ENCODE data around the gene BCL3.

The BCL3 gene

GRCh38 chr19:44788971-44789370, 40.5 kb downstream of the BCL3 start:
- no peak for DNase-seq (ENCODE audit: low spot score)
- TF ChIP-seq, protein P1, sequence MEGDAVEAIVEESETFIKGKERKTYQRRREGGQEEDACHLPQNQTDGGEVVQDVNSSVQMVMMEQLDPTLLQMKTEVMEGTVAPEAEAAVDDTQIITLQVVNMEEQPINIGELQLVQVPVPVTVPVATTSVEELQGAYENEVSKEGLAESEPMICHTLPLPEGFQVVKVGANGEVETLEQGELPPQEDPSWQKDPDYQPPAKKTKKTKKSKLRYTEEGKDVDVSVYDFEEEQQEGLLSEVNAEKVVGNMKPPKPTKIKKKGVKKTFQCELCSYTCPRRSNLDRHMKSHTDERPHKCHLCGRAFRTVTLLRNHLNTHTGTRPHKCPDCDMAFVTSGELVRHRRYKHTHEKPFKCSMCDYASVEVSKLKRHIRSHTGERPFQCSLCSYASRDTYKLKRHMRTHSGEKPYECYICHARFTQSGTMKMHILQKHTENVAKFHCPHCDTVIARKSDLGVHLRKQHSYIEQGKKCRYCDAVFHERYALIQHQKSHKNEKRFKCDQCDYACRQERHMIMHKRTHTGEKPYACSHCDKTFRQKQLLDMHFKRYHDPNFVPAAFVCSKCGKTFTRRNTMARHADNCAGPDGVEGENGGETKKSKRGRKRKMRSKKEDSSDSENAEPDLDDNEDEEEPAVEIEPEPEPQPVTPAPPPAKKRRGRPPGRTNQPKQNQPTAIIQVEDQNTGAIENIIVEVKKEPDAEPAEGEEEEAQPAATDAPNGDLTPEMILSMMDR (IDR thresholded peaks at IDR 0.05; ENCODE audit: extremely low read depth, missing control alignments): no peak

DNA sequence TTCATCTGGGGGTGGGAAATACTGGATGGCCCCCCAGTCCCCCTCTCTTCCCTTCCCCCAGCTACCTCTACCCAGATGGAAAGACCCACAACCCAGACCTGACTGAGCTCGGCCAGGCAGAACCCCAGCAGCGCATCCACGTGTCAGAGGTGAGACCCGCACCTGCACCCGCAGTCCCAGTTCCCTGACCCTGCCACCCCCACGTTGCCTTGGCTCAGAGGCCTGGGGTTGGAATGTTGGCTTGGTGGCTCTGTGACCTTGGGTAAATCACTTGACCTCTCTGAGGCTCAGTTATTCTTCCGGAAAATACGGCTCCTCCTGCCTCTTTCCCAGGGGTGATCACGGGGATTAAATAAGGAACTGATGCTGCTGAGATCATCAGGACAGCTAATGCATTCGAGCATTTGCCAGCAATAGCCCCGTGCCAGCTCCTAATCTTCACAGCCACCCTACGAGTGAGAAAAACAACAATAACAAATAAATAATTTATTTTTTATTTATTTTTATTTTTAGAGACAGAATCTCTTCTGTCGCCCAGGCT, 41.5 kb downstream of the BCL3 start:
- TF ChIP-seq, protein P1 (IDR thresholded peaks at IDR 0.05; ENCODE audit: extremely low read depth, missing control alignments): no peak
- DNase-seq (ENCODE audit: low spot score): no peak

GRCh38 chr19:44792281-44792680, 43.8 kb downstream of the BCL3 start:
- TF ChIP-seq, protein P1 (IDR thresholded peaks at IDR 0.05; ENCODE audit: extremely low read depth, missing control alignments): no peak

GRCh38 chr19:44794610-44795009, 46.1 kb downstream of the BCL3 start:
- TF ChIP-seq, protein P1 (IDR thresholded peaks at IDR 0.05; ENCODE audit: extremely low read depth, missing control alignments): no peak
- no peak for DNase-seq (ENCODE audit: low spot score)

More at GRCh38 chr19:44792281-44792680, 43.8 kb downstream of the BCL3 start:
- DNase-seq (ENCODE audit: low spot score): no peak

GRCh38 chr19:44795398-44795987, 47.0 kb downstream of the BCL3 start:
- DNase-seq (ENCODE audit: low spot score): no peak
- TF ChIP-seq, protein P1 (IDR thresholded peaks at IDR 0.05; ENCODE audit: extremely low read depth, missing control alignments): no peak

- TF ChIP-seq, protein P1 (IDR thresholded peaks at IDR 0.05; ENCODE audit: extremely low read depth, missing control alignments): no peak
- DNase-seq (ENCODE audit: low spot score): no peak
Observed at GRCh38 chr19:44796701-44797115, 48.2 kb downstream of the BCL3 start.

DNA sequence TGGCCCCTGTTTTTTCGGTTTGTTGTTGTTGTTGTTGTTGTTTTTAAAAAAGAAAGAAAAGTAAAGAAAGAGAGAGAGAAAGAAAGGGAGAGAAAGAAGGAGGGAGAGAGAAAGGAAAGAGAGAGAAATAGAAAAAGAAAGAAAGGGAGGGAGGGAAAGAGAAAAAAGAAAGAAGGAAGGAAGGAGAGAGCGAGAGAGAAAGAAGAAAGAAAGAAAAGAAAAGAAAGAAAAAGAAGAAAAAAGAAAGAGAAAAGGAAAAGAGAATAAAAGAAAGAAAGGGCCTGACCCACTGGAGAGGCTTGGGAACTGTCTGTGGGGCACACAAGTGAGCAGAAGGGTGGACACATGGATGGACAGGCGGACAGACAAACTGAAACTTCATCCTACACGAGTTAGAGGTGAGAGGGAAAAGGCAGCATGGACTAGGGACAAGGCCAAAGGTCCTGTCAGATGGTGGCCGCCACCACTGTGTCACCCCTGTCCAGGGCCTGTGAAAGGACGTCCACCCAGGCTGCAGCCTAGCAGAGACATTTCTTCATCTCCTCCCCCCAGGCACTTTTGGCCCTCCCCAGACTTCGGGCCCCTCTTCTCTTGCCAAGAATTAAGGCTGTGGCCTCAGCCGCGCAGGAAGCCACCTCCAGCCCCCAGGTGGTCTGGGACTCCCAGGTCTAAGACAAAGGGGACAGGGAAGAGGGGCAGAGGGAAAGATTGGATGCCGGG, 51.3 kb downstream of the BCL3 start:
- no peak for DNase-seq (ENCODE audit: low spot score)
- TF ChIP-seq, protein P1 (IDR thresholded peaks at IDR 0.05; ENCODE audit: extremely low read depth, missing control alignments): no peak
